ENCODE data around the gene KCNH8.

The KCNH8 gene

DNA sequence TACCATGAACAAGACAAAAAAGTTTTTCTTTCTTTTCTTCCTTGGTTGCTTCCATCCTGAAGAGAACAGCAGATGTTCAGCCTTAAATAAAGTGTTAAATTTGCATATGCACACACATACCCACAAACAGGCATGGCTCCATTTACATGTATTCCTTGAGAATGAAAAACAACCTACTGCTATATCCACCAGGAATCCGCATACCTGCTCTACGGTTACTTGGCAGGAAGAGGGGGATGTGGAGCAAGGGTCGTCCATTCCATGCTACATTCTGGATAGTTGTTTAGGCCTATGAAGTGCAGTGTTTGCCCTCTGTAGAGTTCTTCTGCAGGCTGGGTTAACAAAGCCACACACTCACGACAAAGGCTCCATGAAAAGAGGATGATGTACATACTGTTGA lies 322.8 kb downstream of the KCNH8 start:
- TF ChIP-seq FOXM1 (IDR thresholded peaks at IDR 0.05; ENCODE audit: borderline replicate concordance) (no peak), NFRKB (IDR thresholded peaks at IDR 0.05) (no peak), LEF1 (IDR thresholded peaks at IDR 0.05; ENCODE audit: borderline replicate concordance) (no peak), ZNF384 (IDR thresholded peaks at IDR 0.05) (no peak), ELF4 (IDR thresholded peaks at IDR 0.05) (no peak), FOXA1 (IDR thresholded peaks at IDR 0.05) (no peak), HDGF (IDR thresholded peaks at IDR 0.05; ENCODE audit: borderline replicate concordance) (no peak), SP1 (IDR thresholded peaks at IDR 0.05) (no peak), ARNT (IDR thresholded peaks at IDR 0.05) (no peak), FOXK2 (IDR thresholded peaks at IDR 0.05) (no peak), BHLHE40 (IDR thresholded peaks at IDR 0.05; ENCODE audit: borderline replicate concordance) (no peak), CTBP1 (IDR thresholded peaks at IDR 0.05; ENCODE audit: borderline replicate concordance) (no peak), L3MBTL2 (conservative IDR thresholded peaks at IDR 0.05) (no peak), TARDBP (IDR thresholded peaks at IDR 0.05) (no peak), SUZ12 (IDR thresholded peaks at IDR 0.05) (no peak)
- TF ChIP-seq, protein P1, sequence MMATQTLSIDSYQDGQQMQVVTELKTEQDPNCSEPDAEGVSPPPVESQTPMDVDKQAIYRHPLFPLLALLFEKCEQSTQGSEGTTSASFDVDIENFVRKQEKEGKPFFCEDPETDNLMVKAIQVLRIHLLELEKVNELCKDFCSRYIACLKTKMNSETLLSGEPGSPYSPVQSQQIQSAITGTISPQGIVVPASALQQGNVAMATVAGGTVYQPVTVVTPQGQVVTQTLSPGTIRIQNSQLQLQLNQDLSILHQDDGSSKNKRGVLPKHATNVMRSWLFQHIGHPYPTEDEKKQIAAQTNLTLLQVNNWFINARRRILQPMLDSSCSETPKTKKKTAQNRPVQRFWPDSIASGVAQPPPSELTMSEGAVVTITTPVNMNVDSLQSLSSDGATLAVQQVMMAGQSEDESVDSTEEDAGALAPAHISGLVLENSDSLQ (IDR thresholded peaks at IDR 0.05) = no peak
- DNase-seq (ENCODE audit: extremely low spot score) = no peak
- ChIA-PET CTCF (no interaction called here), POLR2A (no interaction called here)

GRCh38 chr3:19473971-19474580 lies 325.8 kb downstream of the KCNH8 start:
- TF ChIP-seq HDGF (IDR thresholded peaks at IDR 0.05; ENCODE audit: borderline replicate concordance) = no peak
- no peak for TF ChIP-seq TARDBP (IDR thresholded peaks at IDR 0.05)
- no peak for TF ChIP-seq ARNT (IDR thresholded peaks at IDR 0.05)
- DNase-seq (ENCODE audit: extremely low spot score) = no peak
- POLR2A ChIA-PET = no interaction called here
- CTCF ChIA-PET = no interaction called here

GRCh38 chr3:19476281-19476680 lies 328.0 kb downstream of the KCNH8 start:
- DNase-seq (ENCODE audit: extremely low spot score) = no peak
- ChIA-PET CTCF (no interaction called here), POLR2A (no interaction called here)
- TF ChIP-seq L3MBTL2 (conservative IDR thresholded peaks at IDR 0.05) (no peak), BHLHE40 (IDR thresholded peaks at IDR 0.05; ENCODE audit: borderline replicate concordance) (no peak), ELF4 (IDR thresholded peaks at IDR 0.05) (no peak), CTBP1 (IDR thresholded peaks at IDR 0.05; ENCODE audit: borderline replicate concordance) (no peak), HDGF (IDR thresholded peaks at IDR 0.05; ENCODE audit: borderline replicate concordance) (no peak), LEF1 (IDR thresholded peaks at IDR 0.05; ENCODE audit: borderline replicate concordance) (no peak), SUZ12 (IDR thresholded peaks at IDR 0.05) (no peak), NFRKB (IDR thresholded peaks at IDR 0.05) (no peak), ARNT (IDR thresholded peaks at IDR 0.05) (no peak), FOXK2 (IDR thresholded peaks at IDR 0.05) (no peak), FOXM1 (IDR thresholded peaks at IDR 0.05; ENCODE audit: borderline replicate concordance) (no peak)
- TF ChIP-seq, protein P1 (IDR thresholded peaks at IDR 0.05) = no peak

DNA sequence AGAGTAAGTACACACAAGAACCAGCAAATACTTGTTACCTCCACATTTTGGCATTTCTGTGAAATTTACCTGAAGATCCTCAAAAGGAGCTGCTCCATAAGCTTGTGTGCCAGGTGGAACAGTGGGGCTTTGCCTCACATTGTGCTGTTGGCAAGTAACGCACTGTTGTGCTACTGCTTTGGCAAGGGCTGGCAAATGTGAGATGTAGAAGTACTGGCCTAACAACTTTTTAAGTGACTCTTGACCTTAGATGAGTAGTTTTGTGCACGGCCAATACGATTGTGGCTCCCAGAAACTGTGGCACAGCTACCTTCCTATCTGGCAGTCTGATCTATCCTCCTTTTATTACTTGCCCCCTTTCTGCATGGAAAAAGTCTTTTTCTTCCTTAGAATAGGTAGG lies 337.0 kb downstream of the KCNH8 start:
- CTCF ChIA-PET = no interaction called here
- POLR2A ChIA-PET = no interaction called here
- TF ChIP-seq ELF4 (IDR thresholded peaks at IDR 0.05) (no peak), FOXM1 (IDR thresholded peaks at IDR 0.05; ENCODE audit: borderline replicate concordance) (no peak), SP1 (IDR thresholded peaks at IDR 0.05) (no peak), TARDBP (IDR thresholded peaks at IDR 0.05) (no peak), SUZ12 (IDR thresholded peaks at IDR 0.05) (no peak), FOXA1 (IDR thresholded peaks at IDR 0.05) (no peak), ARNT (IDR thresholded peaks at IDR 0.05) (no peak), BHLHE40 (IDR thresholded peaks at IDR 0.05; ENCODE audit: borderline replicate concordance) (no peak), ZNF384 (IDR thresholded peaks at IDR 0.05) (no peak), FOXK2 (IDR thresholded peaks at IDR 0.05) (no peak), LEF1 (IDR thresholded peaks at IDR 0.05; ENCODE audit: borderline replicate concordance) (no peak), HDGF (IDR thresholded peaks at IDR 0.05; ENCODE audit: borderline replicate concordance) (no peak), CTBP1 (IDR thresholded peaks at IDR 0.05; ENCODE audit: borderline replicate concordance) (no peak), L3MBTL2 (conservative IDR thresholded peaks at IDR 0.05) (no peak), NFRKB (IDR thresholded peaks at IDR 0.05) (no peak)
- TF ChIP-seq, protein P1 (IDR thresholded peaks at IDR 0.05) = no peak
- DNase-seq (ENCODE audit: extremely low spot score) = no peak

DNA sequence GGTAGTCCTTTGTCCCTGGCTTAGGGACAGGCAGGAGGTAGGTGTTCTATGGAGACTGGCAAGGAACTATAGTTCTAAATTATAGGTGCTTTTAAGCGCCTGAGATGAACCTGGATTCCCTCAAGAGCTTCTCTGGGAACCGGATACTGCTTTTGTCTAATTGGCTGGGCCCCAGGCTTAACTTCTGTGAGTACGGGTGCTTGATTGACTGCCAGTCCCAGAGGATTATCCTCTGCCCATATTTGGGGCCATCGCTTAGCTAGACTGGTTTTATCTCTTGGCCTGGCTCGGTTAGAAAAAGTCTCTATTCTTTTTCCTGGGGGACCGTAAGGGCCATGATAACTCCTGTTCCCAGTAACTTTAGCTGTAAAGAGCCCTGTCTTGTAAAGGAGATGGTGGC lies 339.1 kb downstream of the KCNH8 start:
- DNase-seq (ENCODE audit: extremely low spot score) = no peak
- TF ChIP-seq SUZ12 (IDR thresholded peaks at IDR 0.05) = no peak
- no peak for TF ChIP-seq FOXA1 (IDR thresholded peaks at IDR 0.05)
- no peak for TF ChIP-seq TARDBP (IDR thresholded peaks at IDR 0.05)
- TF ChIP-seq ARNT (IDR thresholded peaks at IDR 0.05) = no peak
- no peak for TF ChIP-seq HDGF (IDR thresholded peaks at IDR 0.05; ENCODE audit: borderline replicate concordance)
- TF ChIP-seq, protein P1 (IDR thresholded peaks at IDR 0.05) = no peak
- no peak for TF ChIP-seq L3MBTL2 (conservative IDR thresholded peaks at IDR 0.05)
- TF ChIP-seq ZNF384 (IDR thresholded peaks at IDR 0.05) = no peak
- TF ChIP-seq BHLHE40 (IDR thresholded peaks at IDR 0.05; ENCODE audit: borderline replicate concordance) = no peak
- no peak for TF ChIP-seq ELF4 (IDR thresholded peaks at IDR 0.05)
- TF ChIP-seq LEF1 (IDR thresholded peaks at IDR 0.05; ENCODE audit: borderline replicate concordance) = no peak
- no peak for TF ChIP-seq FOXM1 (IDR thresholded peaks at IDR 0.05; ENCODE audit: borderline replicate concordance)
- no peak for TF ChIP-seq NFRKB (IDR thresholded peaks at IDR 0.05)
- no peak for TF ChIP-seq FOXK2 (IDR thresholded peaks at IDR 0.05)
- no peak for TF ChIP-seq SP1 (IDR thresholded peaks at IDR 0.05)
- TF ChIP-seq CTBP1 (IDR thresholded peaks at IDR 0.05; ENCODE audit: borderline replicate concordance) = no peak
- CTCF ChIA-PET = no interaction called here
- POLR2A ChIA-PET = no interaction called here
